Endothelial cell (in vitro differentiated cells): ENCODE data around the gene EHMT1. TPM values are rescaled to one million over a fixed set of nuclear protein-coding genes. Genes with fewer than 3 reads are reported as not detected.

Source experiments
- DNase-seq: peaks from one replicate; pipeline ENCODE4 v3.0.0; 2021; ENCODE audit warnings: low spot score
- H3K27ac Mint-ChIP-seq: one replicate; pipeline ENCODE4 v1.8.0; 2021; ENCODE audit warnings: mixed read lengths, inconsistent platforms; ENCODE audit not compliant: unreplicated experiment
- H3K27me3 Mint-ChIP-seq: one replicate; pipeline ENCODE4 v1.8.0; 2021; ENCODE audit warnings: mild to moderate bottlenecking, moderate library complexity, mixed read lengths, inconsistent platforms; ENCODE audit not compliant: unreplicated experiment
- H3K36me3 Mint-ChIP-seq: one replicate; pipeline ENCODE4 v1.8.0; 2021; ENCODE audit warnings: mild to moderate bottlenecking, low read depth, mixed read lengths, inconsistent platforms; ENCODE audit not compliant: unreplicated experiment
- H3K4me1 Mint-ChIP-seq: one replicate; pipeline ENCODE4 v1.8.0; 2021; ENCODE audit warnings: mild to moderate bottlenecking, mixed read lengths, inconsistent platforms; ENCODE audit not compliant: unreplicated experiment
- H3K4me3 Mint-ChIP-seq: one replicate; pipeline ENCODE4 v1.8.0; 2021; ENCODE audit warnings: mild to moderate bottlenecking, mixed read lengths, inconsistent platforms; ENCODE audit not compliant: unreplicated experiment
- H3K9me3 Mint-ChIP-seq: one replicate; pipeline ENCODE4 v1.8.0; 2021; ENCODE audit warnings: mixed read lengths, inconsistent platforms; ENCODE audit not compliant: unreplicated experiment
- CTCF ChIP-seq: fragments of 200-600 bp; sonication (generic); IDR thresholded peaks from one replicate; pipeline ENCODE4 v1.5.0; 2021; ENCODE audit warnings: antibody characterized with exemption; ENCODE audit not compliant: unreplicated experiment
- total RNA-seq: library from RNA; stranded (reverse); fragmentation: NEBNext Ultra II Directional; extraction: Animal tissue kit (Norgen Biotek cat#: 25700); gene quantifications from one replicate; pipeline ENCODE4 v1.2.1, GENCODE V29; 2021; ENCODE audit not compliant: unreplicated experiment

EHMT1 gene
- total RNA-seq, 1 donor from 2014 or later, result 120 TPM

DNA sequence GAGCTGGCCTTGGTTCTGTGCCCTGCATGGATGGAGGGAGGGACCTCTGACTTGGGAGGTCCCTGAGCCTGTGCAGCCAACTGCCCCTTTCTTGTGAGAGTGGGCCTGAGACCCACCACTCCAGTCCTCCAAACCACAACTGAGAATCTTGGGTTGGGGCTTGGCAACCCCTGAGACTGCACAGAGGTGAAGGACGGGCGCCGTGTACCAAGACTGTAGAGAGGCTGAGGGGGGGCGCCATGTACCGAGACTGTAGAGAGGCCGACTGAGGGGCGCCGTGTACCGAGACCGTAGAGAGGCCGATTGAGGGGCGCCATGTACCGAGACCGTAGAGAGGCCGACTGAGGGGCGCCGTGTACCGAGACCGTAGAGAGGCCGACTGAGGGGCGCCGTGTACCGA, 199.5 kb downstream of the EHMT1 start:
- no peak for TF ChIP-seq CTCF
- Mint-ChIP-seq H3K27me3 (peaks cover 10% of the 10 kb centered on the region), H3K36me3 (peaks cover 59% of the 10 kb centered on the region), H3K27ac (peak overlapping the region; percentile 4), H3K4me3 (peak overlapping the region; percentile 67), H3K4me1 (no peaks in the 10 kb centered on the region), H3K9me3 (no peaks in the 10 kb centered on the region)
- no peak for DNase-seq

DNA sequence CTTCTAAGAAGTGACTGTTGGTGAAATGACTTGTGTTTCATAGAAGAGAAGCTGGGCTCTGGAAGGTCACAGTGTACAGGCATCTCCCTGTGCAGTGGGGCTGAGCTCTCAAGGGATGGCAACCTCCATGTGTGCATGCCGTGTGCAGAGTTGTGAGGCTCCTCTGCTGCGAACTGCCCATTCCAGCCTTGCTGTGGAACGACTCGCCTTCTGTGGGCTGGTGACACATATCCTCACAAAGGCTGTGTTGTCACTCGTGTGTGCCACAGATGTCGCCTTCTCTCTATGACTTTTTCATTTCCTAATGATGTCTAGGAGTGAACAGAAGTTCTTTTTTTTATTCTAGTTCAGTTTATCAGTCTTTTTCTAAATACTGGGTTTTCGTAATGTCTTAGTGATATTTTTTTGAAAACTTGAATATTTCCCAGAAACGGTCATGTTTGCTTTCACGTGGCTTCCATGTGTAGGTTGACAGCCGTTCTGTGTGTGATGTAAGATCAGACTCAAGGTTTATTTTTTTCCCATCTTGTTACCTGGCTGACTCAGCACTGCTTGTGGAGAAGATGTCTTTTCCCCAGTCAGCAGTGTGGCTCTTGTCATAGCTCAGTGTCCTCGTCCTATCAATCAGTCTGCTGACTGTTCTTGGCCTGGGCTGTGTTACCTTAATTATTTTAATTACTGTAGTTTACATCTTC, 201.5 kb downstream of the EHMT1 start:
- Mint-ChIP-seq H3K27me3 (peaks cover 6% of the 10 kb centered on the region), H3K4me1 (peaks cover 3% of the 10 kb centered on the region), H3K27ac (no peak overlapping the region), H3K36me3 (peaks cover 60% of the 10 kb centered on the region), H3K9me3 (no peaks in the 10 kb centered on the region), H3K4me3 (peak overlapping the region; percentile 37)
- no peak for TF ChIP-seq CTCF
- no peak for DNase-seq

- peaks cover 56% of the 10 kb centered on the region for H3K36me3 Mint-ChIP-seq
- TF ChIP-seq CTCF, result no peak
- peaks cover 1% of the 10 kb centered on the region for H3K27me3 Mint-ChIP-seq
- DNase-seq, result no peak
- peaks cover 3% of the 10 kb centered on the region for H3K4me1 Mint-ChIP-seq
- peak overlapping the region; percentile 59 for H3K4me3 Mint-ChIP-seq
- H3K9me3 Mint-ChIP-seq, result no peaks in the 10 kb centered on the region
- H3K27ac Mint-ChIP-seq, result no peak overlapping the region
These were observed 205.4 kb downstream of the EHMT1 start for GRCh38 chr9:137823986-137824771.

- H3K27ac Mint-ChIP-seq, result no peak overlapping the region
- DNase-seq, result no peak
- H3K27me3 Mint-ChIP-seq, result peaks cover 1% of the 10 kb centered on the region
- H3K4me1 Mint-ChIP-seq, result peaks cover 3% of the 10 kb centered on the region
- H3K4me3 Mint-ChIP-seq, result peak overlapping the region; percentile 70
- H3K36me3 Mint-ChIP-seq, result peaks cover 55% of the 10 kb centered on the region
- no peaks in the 10 kb centered on the region for H3K9me3 Mint-ChIP-seq
- TF ChIP-seq CTCF, result no peak
These were observed 206.7 kb downstream of the EHMT1 start for GRCh38 chr9:137825324-137825989.
